Psoas muscle (tissue), 8 donors: ENCODE measurements around the gene CBFA2T2. TPM values are rescaled to one million over a fixed set of nuclear protein-coding genes. Genes with fewer than 3 reads are reported as not detected.

Experiments used
- ATAC-seq, 4 donors: fragments of 200-7000 bp; cut with Tn5 transposase; one replicate each; pipeline ENCODE4 v1.9.1; 2020; ENCODE audit warnings: moderate library complexity in 3 of 4, mild to moderate bottlenecking in 2 of 4
- DNase-seq, 2 donors: peaks; one replicate each; pipeline ENCODE4 v3.0.0-alpha.2; 2020
- H3K27ac ChIP-seq: fragments of 200-600 bp; one replicate; pipeline ENCODE4 v1.8.0; 2022
- H3K27me3 ChIP-seq, 3 donors: fragments of 200-600 bp in 1 of 3; one replicate each; pipeline versions ENCODE4 v1.6.1 to v1.8.0; 2013 to 2022; ENCODE audit warnings: low read length in 2 of 3, mild to moderate bottlenecking in 2 of 3, moderate library complexity in 1 of 3; ENCODE audit not compliant: insufficient read depth in 3 of 3
- H3K36me3 ChIP-seq, 2 donors: fragments of 200-600 bp in 1 of 2; one replicate each; pipeline versions ENCODE4 v1.6.1 to v1.8.0; 2013 to 2022; ENCODE audit warnings: low read depth in 1 of 2, mild to moderate bottlenecking in 1 of 2, moderate library complexity in 1 of 2; ENCODE audit not compliant: insufficient read depth in 1 of 2
- H3K4me1 ChIP-seq: fragments of 200-600 bp; one replicate; pipeline ENCODE4 v1.8.0; 2022
- H3K4me3 ChIP-seq: fragments of 200-600 bp; one replicate; pipeline ENCODE4 v1.8.0; 2022; ENCODE audit warnings: mild to moderate bottlenecking
- H3K9me3 ChIP-seq: fragments of 200-600 bp; one replicate; pipeline ENCODE4 v1.8.0; 2022
- WGBS, 3 donors: extraction: QIAGEN DNeasy Blood & Tissue Kit; methylation state at CpG; one replicate each; pipeline versions ENCODE4 v1.1.6 to v1.1.7; 2013; 5-methylcytosine and 5-hydroxymethylcytosine counted together
- intact Hi-C, 2 donors: fragments of 100-400 bp; cut with DNase I; formaldehyde crosslinking; loops; one replicate each; pipeline versions ENCODE4 v1.11.0 to v1.14.2; 2022
- polyA plus RNA-seq, 3 donors: library from polyadenylated mRNA; stranded (reverse); fragments of 200-250 nt; gene quantifications; one replicate each; pipeline ENCODE4 v1.2.3, GENCODE V29; 2013
- total RNA-seq, 4 donors: library from RNA; stranded (reverse); fragmentation: NEBNext Ultra II Directional in 2 of 4; extraction: Animal tissue kit (Norgen Biotek cat#: 25700) in 2 of 4; gene quantifications; one replicate each; pipeline versions ENCODE4 v1.2.1 to v1.2.4, GENCODE V29; 2021 to 2023
- TF ChIP-seq, protein P1 (sequence below): fragments of 200-600 bp; IDR thresholded peaks from one replicate; pipeline ENCODE4 v1.8.0; 2022; ENCODE audit warnings: antibody characterized with exemption
- donor health status: healthy with polysubstance abuse.
- donor health status: DM: no; HTN: no; CAD: no; lungs with moderate emphysema.
- donor health status: Bipolar disorder and iron deficiency.
- donor health status: healthy.
- donor health status: DM: yes; HTN: yes; CAD: no.
- donor health status: DM: no; HTN: no; CAD: no.
- donor health status: DM: no; HTN: no; CAD: no.
- donor health status: DM: yes; HTN: yes; CAD: no.

CBFA2T2 gene
- total and polyA plus RNA-seq, 7 donors: 3.8 to 9.3 (median 7.0) TPM

DNA sequence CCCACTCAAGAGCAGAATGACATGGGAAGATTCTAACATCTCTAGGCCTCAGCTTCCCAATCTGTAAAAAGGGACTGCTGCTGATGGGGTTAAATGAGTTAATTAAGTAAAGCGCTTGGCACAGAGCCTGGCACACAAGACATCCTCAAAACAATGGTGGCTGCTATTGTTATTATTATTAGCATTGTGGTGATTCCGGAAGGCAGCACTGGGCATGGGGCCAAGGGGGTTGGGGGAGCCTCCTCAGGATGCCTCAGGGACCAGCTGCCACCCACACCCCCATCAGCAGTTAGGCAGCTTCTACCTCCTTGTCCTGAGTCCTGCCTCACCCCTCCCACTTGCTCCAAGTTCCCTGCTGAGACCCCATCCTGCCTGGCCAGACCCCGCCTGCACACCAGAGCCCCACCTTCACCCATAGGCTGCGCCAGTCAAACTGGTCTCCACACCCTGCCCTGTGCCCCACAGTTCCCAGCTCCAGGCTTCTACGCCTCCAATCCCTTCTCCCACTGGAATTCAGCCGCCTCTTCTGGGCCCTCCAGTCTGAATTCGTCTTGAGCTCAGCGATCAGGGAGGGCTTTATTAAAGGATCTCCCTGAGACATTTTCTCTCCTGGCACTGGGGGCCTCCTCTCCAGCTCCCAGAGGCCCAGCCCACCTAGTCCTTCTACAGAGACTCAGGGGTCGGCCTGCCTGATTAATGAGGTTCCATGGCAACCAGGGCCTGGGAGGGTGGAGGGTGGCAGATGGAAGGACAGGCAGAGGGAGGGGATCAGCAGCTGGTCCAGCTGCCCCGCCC is 194.8 kb downstream of the CBFA2T2 start:
- TF ChIP-seq, protein P1, sequence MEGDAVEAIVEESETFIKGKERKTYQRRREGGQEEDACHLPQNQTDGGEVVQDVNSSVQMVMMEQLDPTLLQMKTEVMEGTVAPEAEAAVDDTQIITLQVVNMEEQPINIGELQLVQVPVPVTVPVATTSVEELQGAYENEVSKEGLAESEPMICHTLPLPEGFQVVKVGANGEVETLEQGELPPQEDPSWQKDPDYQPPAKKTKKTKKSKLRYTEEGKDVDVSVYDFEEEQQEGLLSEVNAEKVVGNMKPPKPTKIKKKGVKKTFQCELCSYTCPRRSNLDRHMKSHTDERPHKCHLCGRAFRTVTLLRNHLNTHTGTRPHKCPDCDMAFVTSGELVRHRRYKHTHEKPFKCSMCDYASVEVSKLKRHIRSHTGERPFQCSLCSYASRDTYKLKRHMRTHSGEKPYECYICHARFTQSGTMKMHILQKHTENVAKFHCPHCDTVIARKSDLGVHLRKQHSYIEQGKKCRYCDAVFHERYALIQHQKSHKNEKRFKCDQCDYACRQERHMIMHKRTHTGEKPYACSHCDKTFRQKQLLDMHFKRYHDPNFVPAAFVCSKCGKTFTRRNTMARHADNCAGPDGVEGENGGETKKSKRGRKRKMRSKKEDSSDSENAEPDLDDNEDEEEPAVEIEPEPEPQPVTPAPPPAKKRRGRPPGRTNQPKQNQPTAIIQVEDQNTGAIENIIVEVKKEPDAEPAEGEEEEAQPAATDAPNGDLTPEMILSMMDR: no peak
- DNase-seq (no peak), ATAC-seq (no peak)
- Histone ChIP-seq H3K9me3 (no peaks in the 10 kb centered on the region), H3K27ac (no peak overlapping the region), H3K4me3 (no peak overlapping the region), H3K4me1 (peaks cover 4% of the 10 kb centered on the region), H3K27me3 (no peaks in the 10 kb centered on the region), H3K36me3 (no peaks in the 10 kb centered on the region)
- 41 to 45% (median 43%) methylated on average over 10 of the region's 10 CpGs for WGBS, 3 donors
- intact Hi-C loops: no loop called here

DNA sequence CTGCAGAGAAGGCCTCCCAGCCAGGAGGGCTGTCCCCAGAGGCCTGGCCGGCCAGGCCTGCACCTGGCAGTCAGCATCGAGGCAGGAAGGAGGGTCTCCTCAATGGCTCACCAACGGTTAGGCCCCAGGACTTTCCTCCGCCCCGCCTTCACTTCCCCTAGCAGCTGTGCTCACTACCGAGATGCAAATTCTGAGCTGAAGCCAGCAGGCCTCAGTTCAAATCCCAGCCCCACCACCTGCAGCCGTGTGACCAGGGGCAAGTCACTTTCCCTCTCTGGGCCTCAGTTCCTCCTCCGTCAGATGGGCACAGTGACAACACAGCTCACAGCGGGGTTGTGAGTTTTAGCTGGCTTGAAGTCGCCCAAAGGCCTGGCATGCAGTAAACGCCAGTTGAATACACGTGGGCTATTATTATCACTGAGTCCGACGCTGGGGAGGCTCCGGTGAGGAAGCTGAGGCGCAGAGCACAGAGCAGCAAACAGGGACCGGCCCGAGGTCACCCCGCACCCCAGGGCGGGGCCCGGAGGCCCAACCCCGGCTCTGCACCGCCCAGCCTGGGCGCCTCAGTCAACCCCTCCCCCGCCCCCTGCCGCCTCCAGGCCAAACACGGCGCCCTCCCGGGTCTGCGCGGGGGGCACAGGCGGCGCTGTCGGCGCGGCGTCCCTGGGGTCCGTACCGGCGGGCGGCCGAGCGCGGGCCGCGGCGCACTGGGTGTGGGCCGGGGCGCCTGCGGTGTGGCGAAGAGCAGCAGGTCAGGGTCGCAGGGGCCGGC is 195.6 kb downstream of the CBFA2T2 start:
- peak overlapping the region; percentile 53 for H3K4me3 ChIP-seq
- no peaks in the 10 kb centered on the region for H3K36me3 ChIP-seq
- intact Hi-C loops: no loop called here
- H3K4me1 ChIP-seq: peaks cover 4% of the 10 kb centered on the region
- H3K27me3 ChIP-seq: no peaks in the 10 kb centered on the region
- ATAC-seq (no peak), DNase-seq (no peak)
- H3K9me3 ChIP-seq: no peaks in the 10 kb centered on the region
- TF ChIP-seq, protein P1: no peak
- 1 to 4% (median 1%) methylated on average over 28 to 53 of the region's 53 CpGs for WGBS, 3 donors
- H3K27ac ChIP-seq: no peak overlapping the region

DNA sequence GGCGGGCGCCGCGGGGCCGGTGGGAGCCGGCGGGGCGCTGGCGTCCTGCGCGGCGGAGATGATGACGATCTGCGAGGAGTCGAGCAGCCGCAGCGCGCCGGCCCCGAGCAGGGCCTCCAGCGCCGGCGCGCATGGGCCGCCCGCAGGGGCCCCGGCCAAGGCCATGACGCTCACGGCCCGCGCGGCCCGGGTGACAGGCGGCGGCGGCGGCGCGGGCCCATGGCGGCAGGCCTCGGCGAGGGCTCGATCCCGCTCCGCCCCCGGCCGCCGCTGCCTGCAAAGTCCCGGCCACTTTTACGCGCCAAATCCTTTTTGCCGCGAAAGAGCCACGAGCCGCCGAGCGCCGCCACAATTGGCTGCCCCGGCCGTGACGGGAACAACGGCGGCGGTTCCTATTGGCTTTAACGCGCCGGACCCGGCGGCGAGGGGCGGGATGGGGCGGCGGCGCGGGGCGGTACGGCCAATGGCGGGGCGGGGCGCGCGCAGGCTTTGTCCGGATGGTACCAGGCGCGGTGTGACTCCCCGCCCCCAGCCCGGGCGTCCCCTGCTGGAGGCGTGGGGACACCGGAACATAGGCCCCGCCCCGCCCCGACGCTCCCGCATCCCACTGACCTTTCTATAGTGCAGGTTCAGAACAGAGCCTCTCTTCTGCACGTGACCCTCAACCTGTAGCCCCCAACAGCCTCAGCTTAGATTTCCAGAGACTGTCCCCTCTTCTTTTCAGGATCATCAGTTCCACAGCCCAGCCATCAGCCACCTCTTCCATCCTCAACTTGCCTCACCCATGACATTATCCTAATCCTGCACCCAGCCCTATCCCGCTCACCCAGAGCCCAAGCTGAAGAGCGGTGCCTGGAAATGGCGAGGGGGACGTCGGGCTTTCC is 196.4 kb downstream of the CBFA2T2 start, which contains the start of gene E2F1:
Gene E2F1, minus strand, starts transcription at position 286 of the 884 bp plus-strand sequence. Its CDS starts 121 bp downstream, at position 165.
- peaks cover 4% of the 10 kb centered on the region for H3K4me1 ChIP-seq
- H3K27me3 ChIP-seq: no peaks in the 10 kb centered on the region
- H3K9me3 ChIP-seq: no peaks in the 10 kb centered on the region
- WGBS, 3 donors: 1 to 2% (median 2%) methylated on average over 65 to 100 of the region's 101 CpGs
- H3K27ac ChIP-seq: peak within 1 kb of the TSS; percentile 30
- peak; percentile 97 to 98 for DNase-seq
- H3K36me3 ChIP-seq: no peaks in the 10 kb centered on the region
- H3K4me3 ChIP-seq: peak within 1 kb of the TSS; percentile 53
- TF ChIP-seq, protein P1: peak; percentile 37
- peak; percentile 100 for ATAC-seq
- intact Hi-C loops: no loop called here

DNA sequence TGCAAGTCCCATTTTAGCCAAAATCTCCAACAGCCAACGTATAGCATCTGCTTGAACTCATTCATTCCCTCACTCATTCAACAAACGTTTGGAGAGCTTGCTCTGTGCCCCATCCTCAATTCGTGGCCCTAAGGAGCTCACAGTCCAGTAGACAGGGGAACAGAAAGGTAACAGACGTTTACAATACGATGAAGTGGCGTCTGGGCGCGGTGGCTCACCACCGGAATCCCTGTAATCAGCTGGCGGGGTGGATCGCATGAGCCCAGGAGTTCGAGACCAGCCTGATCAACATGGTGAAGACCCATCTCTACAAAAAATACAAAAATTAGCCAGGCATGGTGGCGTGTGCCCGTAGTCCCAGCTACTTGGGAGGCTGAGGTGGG is 197.1 kb downstream of the CBFA2T2 start:
- no peak for ATAC-seq
- H3K9me3 ChIP-seq: no peaks in the 10 kb centered on the region
- intact Hi-C loops: no loop called here
- no peaks in the 10 kb centered on the region for H3K36me3 ChIP-seq
- TF ChIP-seq, protein P1: no peak
- H3K27me3 ChIP-seq: no peaks in the 10 kb centered on the region
- peaks cover 4% of the 10 kb centered on the region for H3K4me1 ChIP-seq
- peak overlapping the region; percentile 53 for H3K4me3 ChIP-seq
- DNase-seq: no peak
- 78 to 81% (median 79%) methylated on average over 14 of the region's 14 CpGs for WGBS, 3 donors
- H3K27ac ChIP-seq: peak overlapping the region; percentile 30
